Measurements from ENCODE around the gene SULT1C4.

Gene SULT1C4

DNA sequence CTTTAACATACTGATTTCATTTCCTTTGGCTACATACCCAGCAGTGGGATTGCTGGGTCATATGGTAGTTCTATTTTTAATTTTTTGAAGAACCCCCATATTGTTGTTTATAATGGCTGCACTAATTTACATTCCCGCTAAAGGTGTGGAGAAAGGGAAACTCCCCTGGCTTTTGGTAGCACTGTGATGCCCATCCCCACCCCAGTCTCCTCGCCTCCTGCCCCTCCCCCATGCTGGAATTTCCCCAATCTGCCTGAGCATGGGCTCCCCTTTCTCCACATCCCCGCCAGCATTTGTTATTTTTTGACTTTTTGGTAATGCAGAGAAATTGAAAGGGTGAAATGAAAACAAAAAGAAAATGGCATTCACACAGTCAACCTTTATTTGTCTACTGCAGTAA, 30.0 kb upstream of the SULT1C4 start:
- ATAC-seq (ENCODE audit: low read depth), result no peak
- no peak overlapping the region for H3K4me3 ChIP-seq (ENCODE audit: severe bottlenecking)
- no peaks in the 10 kb centered on the region for H3K36me3 ChIP-seq (ENCODE audit: low read depth)
- H3K9me3 ChIP-seq (ENCODE audit: severe bottlenecking), result no peaks in the 10 kb centered on the region
- no peaks in the 10 kb centered on the region for H3K27me3 ChIP-seq (ENCODE audit: insufficient read depth, poor library complexity, severe bottlenecking)
- no peak overlapping the region for H3K27ac ChIP-seq (ENCODE audit: poor library complexity, severe bottlenecking)
- no peaks in the 10 kb centered on the region for H3K4me1 ChIP-seq (ENCODE audit: insufficient read depth, poor library complexity, severe bottlenecking)
- TF ChIP-seq, protein P1, sequence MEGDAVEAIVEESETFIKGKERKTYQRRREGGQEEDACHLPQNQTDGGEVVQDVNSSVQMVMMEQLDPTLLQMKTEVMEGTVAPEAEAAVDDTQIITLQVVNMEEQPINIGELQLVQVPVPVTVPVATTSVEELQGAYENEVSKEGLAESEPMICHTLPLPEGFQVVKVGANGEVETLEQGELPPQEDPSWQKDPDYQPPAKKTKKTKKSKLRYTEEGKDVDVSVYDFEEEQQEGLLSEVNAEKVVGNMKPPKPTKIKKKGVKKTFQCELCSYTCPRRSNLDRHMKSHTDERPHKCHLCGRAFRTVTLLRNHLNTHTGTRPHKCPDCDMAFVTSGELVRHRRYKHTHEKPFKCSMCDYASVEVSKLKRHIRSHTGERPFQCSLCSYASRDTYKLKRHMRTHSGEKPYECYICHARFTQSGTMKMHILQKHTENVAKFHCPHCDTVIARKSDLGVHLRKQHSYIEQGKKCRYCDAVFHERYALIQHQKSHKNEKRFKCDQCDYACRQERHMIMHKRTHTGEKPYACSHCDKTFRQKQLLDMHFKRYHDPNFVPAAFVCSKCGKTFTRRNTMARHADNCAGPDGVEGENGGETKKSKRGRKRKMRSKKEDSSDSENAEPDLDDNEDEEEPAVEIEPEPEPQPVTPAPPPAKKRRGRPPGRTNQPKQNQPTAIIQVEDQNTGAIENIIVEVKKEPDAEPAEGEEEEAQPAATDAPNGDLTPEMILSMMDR (IDR thresholded peaks at IDR 0.05; ENCODE audit: poor library complexity, severe bottlenecking), result no peak
- DNase-seq (ENCODE audit: low spot score), result no peak

GRCh38 chr2:108348816-108349570, 28.8 kb upstream of the SULT1C4 start:
- Histone ChIP-seq H3K4me1 (ENCODE audit: insufficient read depth, poor library complexity, severe bottlenecking) (no peaks in the 10 kb centered on the region), H3K36me3 (ENCODE audit: low read depth) (no peaks in the 10 kb centered on the region), H3K27me3 (ENCODE audit: insufficient read depth, poor library complexity, severe bottlenecking) (no peaks in the 10 kb centered on the region), H3K9me3 (ENCODE audit: severe bottlenecking) (no peaks in the 10 kb centered on the region), H3K27ac (ENCODE audit: poor library complexity, severe bottlenecking) (no peak overlapping the region), H3K4me3 (ENCODE audit: severe bottlenecking) (no peak overlapping the region)
- ATAC-seq (ENCODE audit: low read depth) (no peak), DNase-seq (ENCODE audit: low spot score) (no peak)
- TF ChIP-seq, protein P1 (IDR thresholded peaks at IDR 0.05; ENCODE audit: poor library complexity, severe bottlenecking), result no peak

DNA sequence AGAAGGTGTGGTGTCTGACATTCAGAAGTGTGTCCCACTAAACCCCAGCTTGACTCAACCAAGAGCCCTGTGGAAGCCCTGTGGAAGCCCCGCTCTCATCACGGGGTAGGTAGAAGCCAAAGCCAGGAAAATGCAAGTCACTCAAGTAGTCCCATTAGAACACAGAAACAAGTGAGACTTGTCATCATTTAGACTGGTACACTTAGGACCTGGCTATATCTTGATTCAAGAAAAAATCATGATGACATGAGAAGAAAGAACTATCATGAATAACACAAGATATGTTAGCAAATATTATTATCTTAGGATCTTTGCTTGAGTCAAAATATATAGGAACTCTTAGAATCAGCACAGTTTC, 28.2 kb upstream of the SULT1C4 start:
- no peaks in the 10 kb centered on the region for H3K9me3 ChIP-seq (ENCODE audit: severe bottlenecking)
- H3K27ac ChIP-seq (ENCODE audit: poor library complexity, severe bottlenecking), result no peak overlapping the region
- H3K27me3 ChIP-seq (ENCODE audit: insufficient read depth, poor library complexity, severe bottlenecking), result no peaks in the 10 kb centered on the region
- TF ChIP-seq, protein P1 (IDR thresholded peaks at IDR 0.05; ENCODE audit: poor library complexity, severe bottlenecking), result no peak
- DNase-seq (ENCODE audit: low spot score), result no peak
- no peak overlapping the region for H3K4me3 ChIP-seq (ENCODE audit: severe bottlenecking)
- H3K4me1 ChIP-seq (ENCODE audit: insufficient read depth, poor library complexity, severe bottlenecking), result no peaks in the 10 kb centered on the region
- no peaks in the 10 kb centered on the region for H3K36me3 ChIP-seq (ENCODE audit: low read depth)
- ATAC-seq (ENCODE audit: low read depth), result no peak

DNA sequence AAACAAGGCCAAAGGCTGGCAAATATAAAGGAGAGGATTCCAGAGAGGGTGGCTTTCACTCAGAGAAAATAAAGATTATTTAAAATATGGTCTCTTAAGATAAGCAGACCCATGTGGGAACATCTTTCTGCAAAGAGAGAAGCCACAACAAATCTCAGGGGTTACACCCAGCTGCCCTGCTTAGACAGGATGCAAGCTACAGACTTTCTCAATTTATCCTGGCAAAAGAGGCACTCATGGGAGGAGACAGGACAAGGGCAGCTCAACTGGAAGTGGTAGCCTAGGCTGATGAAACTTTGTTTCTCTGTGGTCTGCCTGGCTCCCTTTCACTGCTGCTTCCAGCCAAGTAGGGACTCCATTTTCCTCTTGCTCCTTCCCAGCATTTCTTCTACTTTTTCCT, 25.9 kb upstream of the SULT1C4 start:
- no peak overlapping the region for H3K27ac ChIP-seq (ENCODE audit: poor library complexity, severe bottlenecking)
- no peaks in the 10 kb centered on the region for H3K27me3 ChIP-seq (ENCODE audit: insufficient read depth, poor library complexity, severe bottlenecking)
- TF ChIP-seq, protein P1 (IDR thresholded peaks at IDR 0.05; ENCODE audit: poor library complexity, severe bottlenecking), result no peak
- no peaks in the 10 kb centered on the region for H3K4me1 ChIP-seq (ENCODE audit: insufficient read depth, poor library complexity, severe bottlenecking)
- DNase-seq (ENCODE audit: low spot score) (no peak), ATAC-seq (ENCODE audit: low read depth) (no peak)
- no peaks in the 10 kb centered on the region for H3K9me3 ChIP-seq (ENCODE audit: severe bottlenecking)
- H3K4me3 ChIP-seq (ENCODE audit: severe bottlenecking), result no peak overlapping the region
- H3K36me3 ChIP-seq (ENCODE audit: low read depth), result no peaks in the 10 kb centered on the region

DNA sequence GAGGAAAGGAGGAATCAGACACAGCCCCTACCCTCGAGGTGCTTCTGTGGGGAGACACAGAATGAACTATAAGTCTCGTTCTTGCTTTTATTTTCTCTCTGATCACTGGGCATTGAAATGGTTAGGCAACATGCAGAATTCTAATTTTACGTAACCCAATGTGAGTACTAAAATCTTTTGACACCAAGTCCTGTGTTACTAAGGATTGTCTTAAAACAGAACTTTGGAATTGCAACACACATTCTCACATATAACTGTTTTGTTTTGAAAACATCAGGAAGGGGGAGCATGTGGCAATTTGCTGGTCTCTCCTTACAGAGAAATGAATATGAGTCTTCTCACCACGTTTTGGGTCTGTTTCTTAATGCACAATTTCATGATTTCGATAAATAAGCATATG, 23.6 kb upstream of the SULT1C4 start:
- Histone ChIP-seq H3K4me3 (ENCODE audit: severe bottlenecking) (no peak overlapping the region), H3K27ac (ENCODE audit: poor library complexity, severe bottlenecking) (no peak overlapping the region), H3K27me3 (ENCODE audit: insufficient read depth, poor library complexity, severe bottlenecking) (no peaks in the 10 kb centered on the region), H3K36me3 (ENCODE audit: low read depth) (no peaks in the 10 kb centered on the region), H3K9me3 (ENCODE audit: severe bottlenecking) (no peaks in the 10 kb centered on the region), H3K4me1 (ENCODE audit: insufficient read depth, poor library complexity, severe bottlenecking) (no peaks in the 10 kb centered on the region)
- ATAC-seq (ENCODE audit: low read depth), result no peak
- TF ChIP-seq, protein P1 (IDR thresholded peaks at IDR 0.05; ENCODE audit: poor library complexity, severe bottlenecking), result no peak
- DNase-seq (ENCODE audit: low spot score), result no peak
